Liver (tissue), 9 donors: ENCODE measurements around the gene CELA3B. TPM values are rescaled to one million over a fixed set of nuclear protein-coding genes. Genes with fewer than 3 reads are reported as not detected.

Experiments used
- DNase-seq: peaks from one replicate; pipeline ENCODE4 v3.0.0-alpha.2; 2017; ENCODE audit warnings: low spot score
- H3K27ac ChIP-seq, 2 donors: one replicate each; pipeline ENCODE4 v1.7.0; 2013; ENCODE audit warnings: inconsistent platforms in 2 of 2, low read length in 2 of 2, control low read depth in 1 of 2, low read depth in 1 of 2, mild to moderate bottlenecking in 1 of 2
- H3K27me3 ChIP-seq, 4 donors: one replicate each; pipeline versions ENCODE4 v1.6.1 to v1.7.0; 2013; ENCODE audit warnings: low read length in 3 of 4, inconsistent platforms in 1 of 4, mild to moderate bottlenecking in 1 of 4, moderate library complexity in 1 of 4; ENCODE audit not compliant: control insufficient read depth in 4 of 4, insufficient read depth in 4 of 4
- H3K36me3 ChIP-seq, 4 donors: one replicate each; pipeline versions ENCODE4 v1.6.1 to v1.7.0; 2013; ENCODE audit warnings: low read length in 3 of 4, mild to moderate bottlenecking in 3 of 4, low read depth in 1 of 4, moderate library complexity in 1 of 4; ENCODE audit not compliant: control insufficient read depth in 4 of 4, insufficient read depth in 3 of 4
- H3K4me1 ChIP-seq, 4 donors: one replicate each; pipeline versions ENCODE4 v1.6.1 to v1.7.0; 2013; ENCODE audit warnings: low read length in 3 of 4, mild to moderate bottlenecking in 3 of 4, moderate library complexity in 1 of 4; ENCODE audit not compliant: control insufficient read depth in 4 of 4, insufficient read depth in 4 of 4
- H3K4me3 ChIP-seq, 3 donors: one replicate each; pipeline versions ENCODE4 v1.6.1 to v1.7.0; 2013; ENCODE audit warnings: low read length in 3 of 3, control low read depth in 1 of 3, low read depth in 1 of 3, mild to moderate bottlenecking in 1 of 3
- H3K9ac ChIP-seq, 2 donors: one replicate each; pipeline ENCODE4 v1.7.0; 2013; ENCODE audit warnings: low read length in 2 of 2, mild to moderate bottlenecking in 2 of 2, moderate library complexity in 2 of 2, control low read depth in 1 of 2, low read depth in 1 of 2
- H3K9me3 ChIP-seq, 4 donors: one replicate each; pipeline versions ENCODE4 v1.6.1 to v1.7.0; 2013; ENCODE audit warnings: low read length in 3 of 4; ENCODE audit not compliant: control insufficient read depth in 4 of 4
- EGR1 ChIP-seq, 2 donors: IDR thresholded peaks; 2 replicates each; pipeline ENCODE4 v1.6.1; 2016 to 2018; ENCODE audit warnings: antibody characterized with exemption in 2 of 2, low read depth in 2 of 2
- FOXA1 ChIP-seq: IDR thresholded peaks from 2 replicates; pipeline ENCODE4 v1.6.1; 2016; ENCODE audit warnings: antibody characterized with exemption
- HNF4A ChIP-seq, 2 donors: conservative IDR thresholded peaks; 2 replicates each; pipeline ENCODE4 v1.6.1; 2016; ENCODE audit warnings: antibody characterized with exemption in 2 of 2, mild to moderate bottlenecking in 2 of 2
- HNF4G ChIP-seq: IDR thresholded peaks from 2 replicates; pipeline ENCODE4 v1.6.1; 2016; ENCODE audit warnings: antibody characterized with exemption
- MAX ChIP-seq: IDR thresholded peaks from 2 replicates; pipeline ENCODE4 v1.6.1; 2016; ENCODE audit warnings: antibody characterized with exemption
- RAD21 ChIP-seq, 2 donors: IDR thresholded peaks; 2 replicates each; pipeline ENCODE4 v1.6.1; 2016; ENCODE audit warnings: antibody characterized with exemption in 2 of 2, mild to moderate bottlenecking in 2 of 2
- RXRA ChIP-seq, 2 donors: IDR thresholded peaks; 2 replicates each; pipeline ENCODE4 v1.6.1; 2017 to 2018; ENCODE audit warnings: antibody characterized with exemption in 2 of 2, mild to moderate bottlenecking in 1 of 2
- YY1 ChIP-seq: IDR thresholded peaks from 2 replicates; pipeline ENCODE4 v1.6.1; 2016; ENCODE audit warnings: antibody characterized with exemption, mild to moderate bottlenecking
- WGBS: extraction: QIAGEN DNeasy Blood & Tissue Kit; methylation state at CpG from one replicate; pipeline ENCODE4 v1.1.7; 2013; 5-methylcytosine and 5-hydroxymethylcytosine counted together
- polyA plus RNA-seq, 2 donors: library from polyadenylated mRNA; stranded (reverse) in 1 of 2; unstranded in 1 of 2; fragments of 200-250 nt in 1 of 2; fragments of >200 nt in 1 of 2; fragmentation: Nextera tagmentation in 1 of 2; extraction: Ambion mirVana in 1 of 2; gene quantifications; one replicate each; pipeline versions ENCODE4 v1.2.1 to v1.2.3, GENCODE V29; 2013 to 2015
- total RNA-seq, 2 donors: library from RNA; depleted of rRNA; stranded (reverse); fragments of >200 nt; gene quantifications; one replicate each; pipeline ENCODE4 v1.2.3, GENCODE V29; 2014
- TF ChIP-seq, protein P1 (sequence below): fragments of 150-350 bp; IDR thresholded peaks from 2 replicates; pipeline ENCODE4 v1.5.1; 2017; ENCODE audit warnings: improper control_type of control experiment, low read depth, low read length; ENCODE audit not compliant: missing input control
- donor health status: healthy.
- donor health status: healthy.
- donor health status: healthy.
- donor health status: healthy.
- donor health status: healthy.

CELA3B gene
- total and polyA plus RNA-seq, 4 donors: not detected

DNA sequence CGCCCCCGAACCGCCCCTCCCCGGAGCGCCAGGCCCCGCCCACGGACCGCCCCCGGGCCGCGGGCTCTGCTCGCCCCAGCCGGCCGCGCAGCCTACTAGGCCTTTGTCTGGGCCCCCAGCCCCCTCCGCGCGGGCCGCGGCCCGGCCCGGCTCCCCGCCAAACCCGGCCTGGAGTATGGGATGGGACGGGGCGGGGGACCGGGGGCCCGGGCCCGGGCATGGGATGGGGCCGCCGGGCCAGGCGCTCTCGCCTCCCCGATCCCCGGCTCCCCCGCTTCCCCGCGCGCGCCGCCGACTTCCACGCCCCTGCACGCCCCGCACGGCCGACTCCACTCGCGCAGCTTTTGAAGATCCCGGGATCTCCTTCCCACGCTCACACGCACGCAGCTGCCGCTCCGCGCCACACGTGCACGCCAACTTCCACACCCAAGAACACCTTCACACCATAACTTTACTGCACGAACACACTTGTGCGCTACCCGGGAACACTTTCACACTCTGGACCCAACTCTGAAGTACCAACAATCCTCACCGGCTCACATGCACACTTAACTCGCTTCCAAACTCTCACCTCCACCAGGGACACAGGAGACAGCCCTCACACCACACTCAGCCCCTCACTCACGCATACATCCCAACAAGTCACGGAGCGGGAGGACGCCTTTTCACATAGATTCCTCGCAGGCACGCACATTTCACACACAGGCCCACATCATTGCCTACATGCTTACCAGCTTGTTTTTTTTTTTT lies 39.3 kb upstream of the CELA3B start:
- Histone ChIP-seq H3K4me1 (peaks cover 0 to 12% (median 5%) of the 10 kb centered on the region in 4 donors), H3K9me3 (no peaks in the 10 kb centered on the region), H3K36me3 (no peaks in the 10 kb centered on the region), H3K4me3 (peak overlapping the region in 2 of 3 donors; percentile 68 to 70), H3K9ac (peak overlapping the region in 1 of 2 donors; percentile 58), H3K27me3 (no peaks in the 10 kb centered on the region), H3K27ac (peak overlapping the region; percentile 52 to 59)
- TF ChIP-seq MAX: no peak
- peak; percentile 23 to 27 for TF ChIP-seq HNF4A (conservative IDR thresholded peaks at IDR 0.05)
- 10% methylated on average over 69 of the region's 69 CpGs for WGBS
- DNase-seq: peak; percentile 81

DNA sequence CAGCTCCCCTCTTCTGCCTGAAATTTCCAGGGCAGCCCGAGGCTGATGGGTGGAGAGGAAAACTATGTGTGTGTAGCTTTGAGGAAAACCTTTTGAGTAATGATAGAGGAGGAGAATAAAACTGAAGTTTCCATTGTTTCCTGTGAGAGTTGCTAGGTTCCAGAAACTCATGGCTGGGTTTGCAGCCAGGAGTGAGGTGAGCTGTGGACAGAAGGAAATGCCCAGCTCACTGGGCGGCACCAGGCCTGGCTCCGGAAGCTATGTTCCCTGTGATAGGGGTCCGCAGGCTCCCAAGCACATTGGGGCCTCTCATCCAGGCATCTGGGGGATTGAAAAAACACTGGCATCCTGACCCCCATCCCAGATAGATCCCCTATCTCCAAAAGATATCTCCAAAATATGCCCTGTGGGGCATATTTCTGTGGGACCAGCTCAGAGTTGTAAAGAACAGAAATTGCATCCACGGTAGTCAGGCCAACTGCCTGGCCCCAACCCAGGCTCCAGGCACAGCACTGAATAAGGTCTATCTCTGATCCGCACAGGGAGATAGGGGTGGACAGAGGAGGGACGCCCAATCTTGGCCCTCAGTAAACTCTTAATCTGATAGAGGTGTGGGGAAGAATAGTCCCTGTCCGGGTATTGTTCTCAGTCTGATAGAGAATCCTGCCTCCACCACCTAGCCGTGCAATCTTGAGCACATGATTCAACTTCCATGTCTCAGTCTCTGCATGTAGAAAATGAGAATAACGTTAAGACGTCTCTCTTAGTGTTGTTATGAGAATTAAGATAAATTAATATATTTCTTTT lies 37.9 kb upstream of the CELA3B start:
- TF ChIP-seq HNF4G (no peak), YY1 (no peak)
- TF ChIP-seq, protein P1, sequence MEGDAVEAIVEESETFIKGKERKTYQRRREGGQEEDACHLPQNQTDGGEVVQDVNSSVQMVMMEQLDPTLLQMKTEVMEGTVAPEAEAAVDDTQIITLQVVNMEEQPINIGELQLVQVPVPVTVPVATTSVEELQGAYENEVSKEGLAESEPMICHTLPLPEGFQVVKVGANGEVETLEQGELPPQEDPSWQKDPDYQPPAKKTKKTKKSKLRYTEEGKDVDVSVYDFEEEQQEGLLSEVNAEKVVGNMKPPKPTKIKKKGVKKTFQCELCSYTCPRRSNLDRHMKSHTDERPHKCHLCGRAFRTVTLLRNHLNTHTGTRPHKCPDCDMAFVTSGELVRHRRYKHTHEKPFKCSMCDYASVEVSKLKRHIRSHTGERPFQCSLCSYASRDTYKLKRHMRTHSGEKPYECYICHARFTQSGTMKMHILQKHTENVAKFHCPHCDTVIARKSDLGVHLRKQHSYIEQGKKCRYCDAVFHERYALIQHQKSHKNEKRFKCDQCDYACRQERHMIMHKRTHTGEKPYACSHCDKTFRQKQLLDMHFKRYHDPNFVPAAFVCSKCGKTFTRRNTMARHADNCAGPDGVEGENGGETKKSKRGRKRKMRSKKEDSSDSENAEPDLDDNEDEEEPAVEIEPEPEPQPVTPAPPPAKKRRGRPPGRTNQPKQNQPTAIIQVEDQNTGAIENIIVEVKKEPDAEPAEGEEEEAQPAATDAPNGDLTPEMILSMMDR: no peak
- H3K27me3 ChIP-seq: no peaks in the 10 kb centered on the region
- peak overlapping the region; percentile 1 to 33 for H3K27ac ChIP-seq
- H3K4me1 ChIP-seq: peaks cover 0 to 12% (median 5%) of the 10 kb centered on the region in 4 donors
- no peak overlapping the region for H3K9ac ChIP-seq
- no peaks in the 10 kb centered on the region for H3K9me3 ChIP-seq
- DNase-seq: no peak
- 77% methylated on average over 11 of the region's 11 CpGs for WGBS
- H3K4me3 ChIP-seq: no peak overlapping the region
- H3K36me3 ChIP-seq: no peaks in the 10 kb centered on the region

DNA sequence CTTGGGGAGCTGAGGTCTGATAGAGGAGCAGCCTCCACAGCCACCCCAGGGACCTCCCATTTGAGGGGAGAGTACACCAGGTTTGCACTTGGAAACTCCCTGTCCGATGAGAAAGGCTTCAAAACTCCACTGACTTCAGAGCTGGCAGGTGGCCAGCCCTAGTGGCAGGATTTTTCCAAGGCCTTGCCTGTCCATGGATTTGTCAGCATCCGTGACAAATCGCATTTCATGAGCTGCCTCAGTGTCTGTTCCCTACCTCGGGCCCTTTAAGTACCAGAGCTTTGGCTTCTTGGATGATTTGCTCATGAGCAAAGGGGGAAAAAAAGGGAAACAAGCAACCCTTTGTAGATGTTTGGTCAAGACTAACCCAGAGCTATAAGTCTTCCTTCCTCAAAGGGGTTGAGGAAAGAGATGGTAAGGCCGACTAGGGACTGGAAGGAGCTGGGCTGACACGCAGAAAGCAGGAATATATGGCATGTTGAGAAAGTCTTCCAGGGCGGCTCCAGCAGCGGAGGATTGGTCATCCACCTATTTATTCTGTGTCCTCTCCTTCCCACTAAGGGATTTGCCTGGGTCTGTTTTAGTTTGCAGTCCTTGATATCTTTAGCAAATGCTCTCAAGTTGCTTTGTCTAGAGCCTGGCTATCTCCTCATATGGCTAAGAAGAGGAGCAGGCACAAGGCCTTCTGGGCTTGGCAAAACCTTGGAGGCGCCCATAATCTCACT lies 37.0 kb upstream of the CELA3B start:
- WGBS: 48% methylated on average over 9 of the region's 9 CpGs
- Histone ChIP-seq H3K4me1 (peaks cover 0 to 12% (median 5%) of the 10 kb centered on the region in 4 donors), H3K9me3 (no peaks in the 10 kb centered on the region), H3K36me3 (no peaks in the 10 kb centered on the region), H3K27me3 (no peaks in the 10 kb centered on the region), H3K27ac (no peak overlapping the region), H3K9ac (no peak overlapping the region), H3K4me3 (no peak overlapping the region)
- no peak for TF ChIP-seq FOXA1
- TF ChIP-seq RAD21 (IDR thresholded peaks at IDR 0.05): peak; percentile 50 to 60
- TF ChIP-seq RXRA (IDR thresholded peaks at IDR 0.05): peak in 1 of 2 donors; percentile 4
- TF ChIP-seq, protein P1: peak; percentile 55
- no peak for TF ChIP-seq EGR1 (IDR thresholded peaks at IDR 0.05; ENCODE audit: low read depth in 2 of 2)
- peak; percentile 61 for DNase-seq
